HEK293T (cell line): ENCODE data around the gene ANKRD9.

Experiments
- ARNT ChIP-seq: fragments of 450-650 bp; IDR thresholded peaks from 2 replicates; pipeline ENCODE4 v1.6.1; 2017; ENCODE audit warnings: mild to moderate bottlenecking
- FOXA1 ChIP-seq: fragments of 450-650 bp; IDR thresholded peaks from 2 replicates; pipeline ENCODE4 v1.6.1; 2016; ENCODE audit warnings: mild to moderate bottlenecking
- FOXK2 ChIP-seq: fragments of 450-650 bp; IDR thresholded peaks from 2 replicates; pipeline ENCODE4 v1.6.1; 2016; ENCODE audit warnings: mild to moderate bottlenecking
- FOXM1 ChIP-seq: fragments of 450-650 bp; IDR thresholded peaks from 2 replicates; pipeline ENCODE4 v1.6.1; 2017; ENCODE audit warnings: mild to moderate bottlenecking, borderline replicate concordance
- L3MBTL2 ChIP-seq: fragments of 450-650 bp; conservative IDR thresholded peaks from 2 replicates; pipeline ENCODE4 v1.6.1; 2016; ENCODE audit warnings: mild to moderate bottlenecking
- LEF1 ChIP-seq: fragments of 450-650 bp; IDR thresholded peaks from 2 replicates; pipeline ENCODE4 v1.6.1; 2017; ENCODE audit warnings: mild to moderate bottlenecking, borderline replicate concordance
- SP1 ChIP-seq: fragments of 450-650 bp; IDR thresholded peaks from 2 replicates; pipeline ENCODE4 v1.6.1; 2017
- SUZ12 ChIP-seq: fragments of 450-650 bp; IDR thresholded peaks from 2 replicates; pipeline ENCODE4 v1.6.1; 2016; ENCODE audit warnings: mild to moderate bottlenecking
- TARDBP ChIP-seq: fragments of 450-650 bp; IDR thresholded peaks from 2 replicates; pipeline ENCODE4 v1.6.1; 2016
- ZNF384 ChIP-seq: fragments of 450-650 bp; IDR thresholded peaks from 2 replicates; pipeline ENCODE4 v1.6.1; 2016
- TF ChIP-seq, protein P1 (sequence below): fragments of 450-650 bp; IDR thresholded peaks from 2 replicates; pipeline ENCODE4 v1.6.1; 2016

DNA sequence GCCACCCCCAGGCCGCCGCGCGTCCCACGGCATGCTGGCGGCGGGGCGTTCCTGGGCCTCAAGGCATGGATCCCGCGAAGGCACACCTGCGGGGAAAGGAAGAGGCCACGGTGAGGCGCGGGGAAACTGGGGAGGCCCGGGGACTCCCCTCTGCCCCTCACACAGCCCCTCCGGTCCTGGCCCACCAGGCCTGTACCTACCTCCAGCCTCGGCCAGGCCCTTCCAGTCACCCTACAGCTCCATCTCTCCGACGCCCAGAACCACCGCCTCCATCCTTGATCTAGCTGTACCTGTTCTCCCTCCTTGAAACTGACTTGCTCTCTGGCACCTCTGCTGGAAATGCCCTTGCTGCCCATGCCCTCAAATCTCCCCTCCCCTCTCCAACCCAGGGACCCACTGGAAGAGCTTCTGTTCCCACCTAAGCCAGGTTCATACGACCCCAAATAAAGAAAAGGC is 1.7 kb downstream of the ANKRD9 start:
- TF ChIP-seq SP1 = no peak
- no peak for TF ChIP-seq FOXM1
- TF ChIP-seq, protein P1, sequence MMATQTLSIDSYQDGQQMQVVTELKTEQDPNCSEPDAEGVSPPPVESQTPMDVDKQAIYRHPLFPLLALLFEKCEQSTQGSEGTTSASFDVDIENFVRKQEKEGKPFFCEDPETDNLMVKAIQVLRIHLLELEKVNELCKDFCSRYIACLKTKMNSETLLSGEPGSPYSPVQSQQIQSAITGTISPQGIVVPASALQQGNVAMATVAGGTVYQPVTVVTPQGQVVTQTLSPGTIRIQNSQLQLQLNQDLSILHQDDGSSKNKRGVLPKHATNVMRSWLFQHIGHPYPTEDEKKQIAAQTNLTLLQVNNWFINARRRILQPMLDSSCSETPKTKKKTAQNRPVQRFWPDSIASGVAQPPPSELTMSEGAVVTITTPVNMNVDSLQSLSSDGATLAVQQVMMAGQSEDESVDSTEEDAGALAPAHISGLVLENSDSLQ = no peak
- TF ChIP-seq L3MBTL2 = no peak
- no peak for TF ChIP-seq ZNF384
- TF ChIP-seq ARNT = no peak
- no peak for TF ChIP-seq SUZ12
- no peak for TF ChIP-seq FOXA1
- TF ChIP-seq LEF1 = no peak
- no peak for TF ChIP-seq FOXK2
- no peak for TF ChIP-seq TARDBP
